Natural killer cell treated with Interleukin-12 subunit alpha and Interleukin-12 subunit beta and Interleukin-15 and Interleukin-18, amount 100 ng/mL, for 72 hours (primary cell): ENCODE results near the gene ARHGAP27. TPM values are rescaled to one million over a fixed set of nuclear protein-coding genes. Genes with fewer than 3 reads are reported as not detected.
"Not testable (repeated sequence)": the region's sequence is repeated elsewhere in the genome, so short reads cannot be mapped to it uniquely, and the experiment has no call there.

Experiments
- ATAC-seq, 2 donors: fragments of 150-1000 bp; cut with Tn5 transposase in 1 of 2; sonication (Bioruptor Pico), chemical (Tn5 transposase) in 1 of 2; 2 replicates each; pipeline ENCODE4 v1.10.0; 2021
- DNase-seq: peaks from one replicate; pipeline ENCODE4 v3.0.0; 2022; ENCODE audit warnings: low spot score
- H3K27ac Mint-ChIP-seq, 2 donors: 1 replicate in 1 of 2; 2 replicates in 1 of 2; pipeline ENCODE4 v1.8.0; 2022; ENCODE audit warnings: mixed read lengths in 2 of 2, mild to moderate bottlenecking in 1 of 2, moderate library complexity in 1 of 2
- H3K27me3 Mint-ChIP-seq, 2 donors: 1 replicate in 1 of 2; 2 replicates in 1 of 2; pipeline ENCODE4 v1.8.0; 2022; ENCODE audit warnings: mixed read lengths in 2 of 2
- H3K36me3 Mint-ChIP-seq: one replicate; pipeline ENCODE4 v1.8.0; 2022; ENCODE audit warnings: mixed read lengths
- H3K4me1 Mint-ChIP-seq, 2 donors: 1 replicate in 1 of 2; 2 replicates in 1 of 2; pipeline ENCODE4 v1.8.0; 2022; ENCODE audit warnings: low read depth in 2 of 2, mixed read lengths in 2 of 2, mild to moderate bottlenecking in 1 of 2
- H3K4me3 Mint-ChIP-seq: one replicate; pipeline ENCODE4 v1.8.0; 2022; ENCODE audit warnings: mixed read lengths
- H3K9me3 Mint-ChIP-seq: 2 replicates; pipeline ENCODE4 v1.8.0; 2022; ENCODE audit warnings: mixed read lengths
- total RNA-seq, 2 donors: library from RNA; stranded (reverse); gene quantifications; one replicate each; pipeline ENCODE4 v1.2.3, GENCODE V29; 2022

ARHGAP27 gene
- total RNA-seq, 2 donors from 2014 or later: 79.1 to 102 TPM

- not testable (repeated sequence) for DNase-seq, H3K27ac Mint-ChIP-seq, H3K4me3 Mint-ChIP-seq, H3K36me3 Mint-ChIP-seq, H3K9me3 Mint-ChIP-seq, ATAC-seq, H3K27me3 Mint-ChIP-seq
- peaks cover 12% of the 10 kb centered on the region in 2 donors for H3K4me1 Mint-ChIP-seq
Observed at GRCh38 chr17:45443371-45444260, 10.9 kb upstream of the ARHGAP27 start.

DNA sequence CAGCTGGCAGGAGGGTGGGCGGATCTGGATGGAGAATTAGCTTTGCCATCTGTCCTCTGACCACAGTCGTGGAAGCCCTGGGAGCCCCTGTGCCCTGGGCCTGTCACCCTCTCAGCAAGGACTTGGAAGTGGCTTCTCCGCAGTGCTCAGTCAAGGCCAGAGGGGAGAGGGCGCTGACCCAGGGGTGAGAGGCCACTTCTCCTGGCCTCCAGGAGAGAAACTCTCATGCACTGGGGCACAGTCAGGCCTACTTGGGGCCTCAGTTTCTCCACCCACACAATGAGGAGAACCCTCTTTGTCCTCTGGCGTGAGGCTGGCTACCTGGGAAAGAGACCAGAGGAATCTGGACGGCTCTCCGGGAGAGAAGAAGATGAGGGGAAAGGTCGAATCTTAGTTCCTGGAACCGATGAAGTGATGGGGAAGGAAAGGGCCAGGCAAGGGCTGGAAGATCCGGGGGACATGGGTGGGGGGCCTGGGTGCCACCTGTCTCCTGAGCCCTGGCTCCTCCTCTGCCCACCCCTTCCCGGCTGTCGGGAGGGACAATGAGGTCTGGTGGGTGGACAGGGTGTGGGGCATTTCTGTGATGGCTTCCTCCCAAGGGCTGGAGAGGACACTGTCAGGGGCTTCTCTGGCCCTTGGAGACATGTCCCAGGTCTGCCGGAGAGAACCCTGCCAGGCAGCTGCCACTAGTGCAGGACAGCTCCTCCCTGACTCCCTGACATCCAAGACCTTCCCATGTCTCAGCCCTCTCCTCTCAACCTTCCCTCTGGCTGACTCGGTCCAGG, 9.0 kb upstream of the ARHGAP27 start:
- H3K27me3 Mint-ChIP-seq: no peaks in the 10 kb centered on the region
- H3K9me3 Mint-ChIP-seq: no peaks in the 10 kb centered on the region

GRCh38 chr17:45440839-45441515, 8.3 kb upstream of the ARHGAP27 start:
- ATAC-seq, H3K9me3 Mint-ChIP-seq, DNase-seq, H3K27ac Mint-ChIP-seq, H3K4me3 Mint-ChIP-seq, H3K27me3 Mint-ChIP-seq, H3K36me3 Mint-ChIP-seq: not testable (repeated sequence)
- peaks cover 10% of the 10 kb centered on the region in 2 donors for H3K4me1 Mint-ChIP-seq

More for the DNA sequence above, 9.0 kb upstream of the ARHGAP27 start:
- Mint-ChIP-seq H3K4me1 (peaks cover 12% of the 10 kb centered on the region in 2 donors), H3K4me3 (no peak overlapping the region), H3K27ac (no peak overlapping the region), H3K36me3 (peaks cover 5% of the 10 kb centered on the region)
- ATAC-seq: no peak
- DNase-seq: no peak

DNA sequence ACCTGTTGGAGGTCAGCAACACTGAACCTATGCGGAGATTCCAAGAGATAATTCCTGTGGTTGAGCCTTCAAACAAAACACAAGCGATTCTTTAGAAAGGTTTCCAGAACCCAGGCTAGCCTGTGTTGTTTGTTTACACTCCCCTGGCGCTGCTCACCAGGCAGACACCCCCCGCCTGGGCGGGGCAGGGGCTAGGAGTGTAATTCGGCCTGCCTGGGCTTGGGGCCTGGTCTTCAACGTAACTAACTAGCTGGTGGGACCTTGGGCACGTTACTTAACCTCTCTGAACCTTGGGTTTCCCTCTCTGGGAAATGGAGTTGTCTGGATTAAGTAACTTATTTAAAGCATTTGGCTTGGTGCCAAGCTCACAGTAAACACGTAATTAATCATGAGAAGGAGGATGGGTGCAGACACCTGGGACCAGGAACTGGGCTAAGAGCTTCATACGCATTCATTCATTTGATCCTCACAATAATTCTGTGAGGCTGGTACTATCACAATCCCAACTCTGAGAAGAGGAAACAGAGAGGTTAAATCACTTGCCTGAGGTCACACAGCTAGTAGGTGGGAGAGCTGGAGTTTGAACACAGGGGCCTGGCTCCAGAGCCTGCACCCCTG, 7.6 kb upstream of the ARHGAP27 start:
- Mint-ChIP-seq H3K36me3 (peaks cover 5% of the 10 kb centered on the region), H3K27me3 (no peaks in the 10 kb centered on the region), H3K4me3 (no peak overlapping the region), H3K27ac (no peak overlapping the region), H3K4me1 (peaks cover 5 to 8% of the 10 kb centered on the region in 2 donors), H3K9me3 (no peaks in the 10 kb centered on the region)
- no peak for ATAC-seq
- no peak for DNase-seq

DNA sequence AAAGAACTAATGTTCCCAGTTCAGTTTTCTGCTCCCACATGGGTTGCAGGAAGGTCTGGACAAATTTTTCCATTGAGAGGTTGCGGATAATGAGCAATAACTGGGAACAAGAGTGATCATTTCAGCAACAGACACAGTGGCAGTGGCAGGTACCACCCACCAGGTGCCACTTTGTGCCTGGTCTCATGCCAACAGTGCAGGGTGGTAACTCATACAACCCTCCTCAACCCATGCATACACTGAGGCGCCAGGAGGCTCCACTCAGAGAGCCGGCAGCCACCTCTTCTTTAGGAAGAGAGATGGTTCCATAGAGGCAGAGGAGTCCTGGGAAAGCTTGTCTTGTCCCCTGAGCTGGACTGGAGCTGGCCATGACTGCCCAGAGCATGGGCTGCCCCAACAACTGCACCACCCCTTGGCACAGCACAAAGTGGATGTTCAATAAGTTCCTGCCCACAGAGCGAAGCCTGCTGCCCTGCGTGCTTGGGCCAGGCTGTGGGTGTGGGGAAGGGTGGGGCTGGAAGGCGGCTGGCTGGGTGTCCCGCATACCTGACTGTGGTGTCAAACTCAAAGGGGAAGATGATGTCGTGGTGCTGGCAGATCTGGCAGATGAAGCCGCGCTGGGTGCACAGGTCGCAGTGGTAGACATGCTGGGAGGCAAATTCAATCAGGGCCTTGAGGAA, 6.4 kb upstream of the ARHGAP27 start:
- Mint-ChIP-seq H3K36me3 (no peaks in the 10 kb centered on the region), H3K27ac (no peak overlapping the region), H3K27me3 (no peaks in the 10 kb centered on the region), H3K9me3 (no peaks in the 10 kb centered on the region), H3K4me1 (peaks cover 0 to 2% of the 10 kb centered on the region in 2 donors), H3K4me3 (no peak overlapping the region)
- DNase-seq: no peak
- no peak for ATAC-seq

GRCh38 chr17:45437465-45438283, 5.0 kb upstream of the ARHGAP27 start:
- ATAC-seq (no peak), DNase-seq (no peak)
- no peak overlapping the region for H3K27ac Mint-ChIP-seq
- no peaks in the 10 kb centered on the region for H3K36me3 Mint-ChIP-seq
- H3K4me1 Mint-ChIP-seq: peaks cover 0 to 2% of the 10 kb centered on the region in 2 donors
- H3K4me3 Mint-ChIP-seq: no peak overlapping the region
- H3K9me3 Mint-ChIP-seq: no peaks in the 10 kb centered on the region
- H3K27me3 Mint-ChIP-seq: no peaks in the 10 kb centered on the region

- Mint-ChIP-seq H3K4me1 (peaks cover 0 to 2% of the 10 kb centered on the region in 2 donors), H3K36me3 (no peaks in the 10 kb centered on the region), H3K27me3 (no peaks in the 10 kb centered on the region), H3K9me3 (no peaks in the 10 kb centered on the region), H3K4me3 (no peak overlapping the region), H3K27ac (no peak overlapping the region)
- ATAC-seq (no peak), DNase-seq (no peak)
Observed at GRCh38 chr17:45436625-45437464, 4.2 kb upstream of the ARHGAP27 start.

GRCh38 chr17:45436161-45436560, 3.5 kb upstream of the ARHGAP27 start:
- ATAC-seq (no peak), DNase-seq (no peak)
- no peak overlapping the region for H3K4me3 Mint-ChIP-seq
- no peaks in the 10 kb centered on the region for H3K9me3 Mint-ChIP-seq
- no peaks in the 10 kb centered on the region for H3K27me3 Mint-ChIP-seq
- peaks cover 1 to 2% of the 10 kb centered on the region in 2 donors for H3K4me1 Mint-ChIP-seq
- H3K27ac Mint-ChIP-seq: no peak overlapping the region
- no peaks in the 10 kb centered on the region for H3K36me3 Mint-ChIP-seq

DNA sequence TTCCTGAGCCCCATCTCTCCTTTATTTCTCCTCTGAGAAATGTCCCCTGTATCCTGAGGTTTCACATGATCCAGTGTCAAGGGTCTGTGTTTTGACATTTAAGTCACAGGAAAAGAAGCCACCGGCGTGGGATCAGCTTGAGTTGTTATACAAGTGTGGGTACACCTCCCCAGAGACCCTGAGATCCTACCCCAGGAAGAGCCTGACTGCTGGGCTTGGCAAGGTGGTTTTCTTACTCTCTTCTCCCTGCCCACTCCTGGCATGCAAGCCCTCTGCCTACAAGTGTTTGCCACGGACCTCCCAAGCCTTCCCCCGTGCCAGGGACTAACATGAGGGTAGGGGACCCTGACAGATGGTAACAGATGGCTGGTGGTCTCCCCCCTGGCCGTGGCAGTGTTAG, 2.8 kb upstream of the ARHGAP27 start:
- DNase-seq (no peak), ATAC-seq (no peak)
- Mint-ChIP-seq H3K36me3 (no peaks in the 10 kb centered on the region), H3K27ac (peak overlapping the region; percentile 26 to 43), H3K9me3 (no peaks in the 10 kb centered on the region), H3K4me1 (peaks cover 4 to 9% of the 10 kb centered on the region in 2 donors), H3K4me3 (no peak overlapping the region), H3K27me3 (no peaks in the 10 kb centered on the region)

DNA sequence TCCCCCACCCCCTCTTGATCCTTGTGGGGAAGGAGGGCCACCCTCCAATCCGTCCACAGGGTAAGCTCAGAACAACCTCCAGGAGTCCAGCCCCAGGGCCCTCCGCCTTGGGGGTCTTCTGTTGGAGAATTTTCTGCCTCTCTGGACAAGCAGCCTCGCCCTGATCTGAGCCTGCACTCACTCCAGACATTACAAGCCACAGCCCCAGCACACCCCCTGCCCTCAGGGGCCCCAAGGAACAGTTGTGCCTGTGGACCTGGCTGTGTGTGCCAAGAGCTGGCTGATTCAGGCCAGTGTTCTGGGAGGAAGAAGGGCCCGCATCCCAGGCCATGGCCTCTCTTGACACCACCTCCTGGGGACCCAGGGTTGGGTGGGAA, 477 bp upstream of the ARHGAP27 start:
- H3K4me1 Mint-ChIP-seq: peaks cover 13 to 20% of the 10 kb centered on the region in 2 donors
- ATAC-seq (no peak), DNase-seq (no peak)
- no peaks in the 10 kb centered on the region for H3K27me3 Mint-ChIP-seq
- peak overlapping the region; percentile 85 for H3K4me3 Mint-ChIP-seq
- H3K36me3 Mint-ChIP-seq: no peaks in the 10 kb centered on the region
- H3K9me3 Mint-ChIP-seq: no peaks in the 10 kb centered on the region
- no peak overlapping the region for H3K27ac Mint-ChIP-seq

DNA sequence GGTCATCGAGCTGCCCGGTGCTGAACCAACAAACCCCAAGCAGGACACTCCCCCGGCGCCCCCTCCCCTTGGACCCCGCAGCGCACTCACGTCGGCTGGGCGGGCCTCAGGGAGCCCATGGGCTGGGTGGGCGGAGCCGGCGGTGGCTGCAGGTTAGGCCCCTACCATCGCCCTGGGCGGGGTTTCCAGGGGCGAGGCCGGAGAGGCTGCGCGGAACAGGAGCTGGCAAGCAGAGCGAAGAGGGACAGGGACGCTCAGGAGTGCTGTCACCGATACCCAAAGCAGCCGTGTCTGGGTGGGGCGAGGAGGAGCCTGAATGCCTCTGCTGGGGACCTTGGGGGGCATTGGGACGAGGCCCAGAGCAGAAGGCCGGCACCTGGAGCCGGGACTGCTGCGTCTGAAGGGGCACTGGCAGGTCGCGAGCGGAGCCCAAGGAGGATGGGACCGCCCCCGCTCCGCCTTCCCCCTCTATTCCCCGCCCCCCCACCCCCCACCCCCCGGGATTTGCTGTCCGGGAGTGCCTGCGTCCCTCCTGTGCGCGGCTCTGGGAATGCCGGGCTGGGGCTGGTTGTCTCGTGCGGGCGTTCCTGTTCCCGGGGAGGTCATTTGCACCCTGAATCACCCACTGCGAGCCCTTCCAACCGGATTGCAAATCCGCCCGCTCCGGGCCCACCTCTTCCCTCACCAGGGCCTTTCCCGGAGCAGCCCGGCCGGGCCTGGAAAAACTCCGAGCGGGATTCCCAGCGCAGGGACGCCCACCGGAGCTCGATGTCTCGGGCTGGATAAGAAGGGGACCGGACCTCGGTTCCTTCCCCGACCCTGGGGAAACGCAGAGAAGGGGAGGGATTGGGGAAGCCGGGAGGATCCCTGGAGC, 902 bp downstream of the ARHGAP27 start:
- H3K4me3 Mint-ChIP-seq: peak overlapping the region; percentile 85
- no peaks in the 10 kb centered on the region for H3K9me3 Mint-ChIP-seq
- H3K4me1 Mint-ChIP-seq: peaks cover 17 to 25% of the 10 kb centered on the region in 2 donors
- DNase-seq (peak; percentile 86), ATAC-seq (peak; percentile 80 to 83)
- no peaks in the 10 kb centered on the region for H3K36me3 Mint-ChIP-seq
- H3K27ac Mint-ChIP-seq: peak overlapping the region in 1 of 2 donors; percentile 70
- no peaks in the 10 kb centered on the region for H3K27me3 Mint-ChIP-seq
